OCI-LY3 (cell line): ENCODE results near the gene IKBKG.

Experiments used
- H2AFZ ChIP-seq: fragments of 200-600, 300-600 bp; shearing (Covaris generic); 2 replicates; pipeline ENCODE4 v1.6.0; 2014; ENCODE audit warnings: antibody characterized with exemption, low read depth, low read length
- H3K27ac ChIP-seq: fragments of 200-600, 300-600 bp; sonication (generic); 2 replicates; pipeline ENCODE4 v1.5.1; 2014; ENCODE audit warnings: mild to moderate bottlenecking, low read length, moderate library complexity, mixed read lengths
- H3K27me3 ChIP-seq: fragments of 200-600, 300-600 bp; sonication (generic); 2 replicates; pipeline ENCODE4 v1.6.1; 2014; ENCODE audit warnings: low read depth, low read length, mixed read lengths
- H3K36me3 ChIP-seq: fragments of 200-600, 300-600 bp; sonication (generic); replicated peaks from 2 replicates; pipeline ENCODE3; 2014; ENCODE audit warnings: low read depth, low read length, mixed read lengths
- H3K4me1 ChIP-seq: fragments of 300-600, 200-600 bp; sonication (generic); 2 replicates; pipeline ENCODE4 v1.6.1; 2014; ENCODE audit warnings: low read length, mixed read lengths
- H3K4me2 ChIP-seq: fragments of 200-600, 300-600 bp; sonication (generic); 2 replicates; pipeline ENCODE4 v1.6.1; 2014; ENCODE audit warnings: low read length, mixed read lengths
- H3K4me3 ChIP-seq: fragments of 300-600, 200-600 bp; sonication (generic); 2 replicates; pipeline ENCODE4 v1.5.1; 2014; ENCODE audit warnings: antibody characterized with exemption, mild to moderate bottlenecking, low read length, moderate library complexity
- H3K79me2 ChIP-seq: fragments of 300-600, 200-600 bp; shearing (Covaris generic); 2 replicates; pipeline ENCODE4 v1.6.1; 2014; ENCODE audit warnings: mild to moderate bottlenecking, low read length, mixed read lengths
- H3K9ac ChIP-seq: fragments of 300-600, 200-600 bp; shearing (Covaris generic); 2 replicates; pipeline ENCODE4 v1.6.0; 2014; ENCODE audit warnings: mild to moderate bottlenecking, low read length, moderate library complexity
- H3K9me3 ChIP-seq: fragments of 200-600, 300-600 bp; shearing (Covaris generic); 2 replicates; pipeline ENCODE4 v1.6.1; 2014; ENCODE audit warnings: low read length, mixed read lengths; ENCODE audit not compliant: insufficient read depth
- H4K20me1 ChIP-seq: fragments of 200-600, 300-600 bp; sonication (generic); 2 replicates; pipeline ENCODE4 v1.6.1; 2016; ENCODE audit warnings: low read length, mixed read lengths; ENCODE audit not compliant: insufficient read depth
- CTCF ChIP-seq: fragments of 200-600, 300-600 bp; sonication (generic); IDR thresholded peaks from 2 replicates; pipeline ENCODE4 v1.5.1; 2014; ENCODE audit warnings: antibody characterized with exemption, low read length, low read depth
- EZH2phosphoT487 ChIP-seq: fragments of 200-600 bp; shearing (Covaris generic); IDR thresholded peaks from 2 replicates; pipeline ENCODE4 v1.6.1; 2018; ENCODE audit warnings: antibody characterized with exemption, mixed run types, low read depth

IKBKG gene

GRCh38 chrX:154529206-154529612 is 18.2 kb upstream of the IKBKG start:
- TF ChIP-seq EZH2phosphoT487 (no peak), CTCF (no peak)
- no peaks in the 10 kb centered on the region for H4K20me1 ChIP-seq
- peaks cover 5% of the 10 kb centered on the region for H3K36me3 ChIP-seq
- no peak overlapping the region for H3K27ac ChIP-seq
- H3K9ac ChIP-seq: no peak overlapping the region
- H2AFZ ChIP-seq: no peak overlapping the region
- H3K27me3 ChIP-seq: no peaks in the 10 kb centered on the region
- H3K79me2 ChIP-seq: no peaks in the 10 kb centered on the region
- no peak overlapping the region for H3K4me3 ChIP-seq
- H3K4me1 ChIP-seq: peaks cover 12% of the 10 kb centered on the region
- no peaks in the 10 kb centered on the region for H3K9me3 ChIP-seq
- H3K4me2 ChIP-seq: no peak overlapping the region

- Histone ChIP-seq H3K9me3 (no peaks in the 10 kb centered on the region), H3K4me3 (no peak overlapping the region), H2AFZ (no peak overlapping the region), H3K9ac (no peak overlapping the region), H3K4me1 (peaks cover 17% of the 10 kb centered on the region), H3K4me2 (no peak overlapping the region), H3K36me3 (peaks cover 5% of the 10 kb centered on the region), H3K79me2 (no peaks in the 10 kb centered on the region), H3K27me3 (no peaks in the 10 kb centered on the region), H3K27ac (no peak overlapping the region), H4K20me1 (no peaks in the 10 kb centered on the region)
- TF ChIP-seq EZH2phosphoT487: no peak
- TF ChIP-seq CTCF: no peak
These were observed 17.1 kb upstream of the IKBKG start for GRCh38 chrX:154530286-154530685.

- no peak for TF ChIP-seq EZH2phosphoT487
- TF ChIP-seq CTCF: no peak
- Histone ChIP-seq H3K9me3 (no peaks in the 10 kb centered on the region), H3K4me3 (no peak overlapping the region), H3K9ac (no peak overlapping the region), H3K4me2 (no peak overlapping the region), H3K36me3 (peaks cover 5% of the 10 kb centered on the region), H3K27ac (no peak overlapping the region), H3K4me1 (peaks cover 17% of the 10 kb centered on the region), H3K27me3 (no peaks in the 10 kb centered on the region), H2AFZ (no peak overlapping the region), H3K79me2 (no peaks in the 10 kb centered on the region), H4K20me1 (no peaks in the 10 kb centered on the region)
These were observed 15.8 kb upstream of the IKBKG start for GRCh38 chrX:154531626-154532025.

GRCh38 chrX:154532690-154533089 is 14.7 kb upstream of the IKBKG start:
- no peak overlapping the region for H3K27ac ChIP-seq
- TF ChIP-seq CTCF (no peak), EZH2phosphoT487 (no peak)
- no peaks in the 10 kb centered on the region for H3K9me3 ChIP-seq
- H3K4me3 ChIP-seq: no peak overlapping the region
- H2AFZ ChIP-seq: no peak overlapping the region
- no peak overlapping the region for H3K4me2 ChIP-seq
- H3K27me3 ChIP-seq: no peaks in the 10 kb centered on the region
- no peaks in the 10 kb centered on the region for H3K79me2 ChIP-seq
- H3K4me1 ChIP-seq: peaks cover 7% of the 10 kb centered on the region
- H4K20me1 ChIP-seq: no peaks in the 10 kb centered on the region
- H3K36me3 ChIP-seq: peaks cover 5% of the 10 kb centered on the region
- H3K9ac ChIP-seq: no peak overlapping the region
